Measurements from ENCODE around the gene NDUFV1.

NDUFV1 gene

GRCh38 chr11:67647471-67647870, 40.7 kb downstream of the NDUFV1 start:
- DNase-seq (ENCODE audit: low read depth): no peak
- H3K9ac ChIP-seq (ENCODE audit: low read length): no peak overlapping the region
- H3K4me1 ChIP-seq (ENCODE audit: control insufficient read depth, insufficient read depth, low read length): no peaks in the 10 kb centered on the region
- H3K4me3 ChIP-seq (ENCODE audit: low read length): no peak overlapping the region
- H3K27me3 ChIP-seq (replicated peaks; ENCODE audit: control insufficient read depth, insufficient read depth, low read length): peaks cover 51% of the 10 kb centered on the region
- no peaks in the 10 kb centered on the region for H3K9me3 ChIP-seq (ENCODE audit: control insufficient read depth, low read length)
- no peaks in the 10 kb centered on the region for H3K36me3 ChIP-seq (ENCODE audit: control insufficient read depth, insufficient read depth, low read length, severe bottlenecking)

- H3K36me3 ChIP-seq (ENCODE audit: control insufficient read depth, insufficient read depth, low read length, severe bottlenecking): no peaks in the 10 kb centered on the region
- no peak for DNase-seq (ENCODE audit: low read depth)
- H3K27me3 ChIP-seq (replicated peaks; ENCODE audit: control insufficient read depth, insufficient read depth, low read length): peaks cover 51% of the 10 kb centered on the region
- H3K4me3 ChIP-seq (ENCODE audit: low read length): no peak overlapping the region
- no peak overlapping the region for H3K9ac ChIP-seq (ENCODE audit: low read length)
- no peaks in the 10 kb centered on the region for H3K9me3 ChIP-seq (ENCODE audit: control insufficient read depth, low read length)
- no peaks in the 10 kb centered on the region for H3K4me1 ChIP-seq (ENCODE audit: control insufficient read depth, insufficient read depth, low read length)
Observed at GRCh38 chr11:67648140-67648795, 41.5 kb downstream of the NDUFV1 start.

- no peak overlapping the region for H3K4me3 ChIP-seq (ENCODE audit: low read length)
- H3K9ac ChIP-seq (ENCODE audit: low read length): no peak overlapping the region
- H3K4me1 ChIP-seq (ENCODE audit: control insufficient read depth, insufficient read depth, low read length): no peaks in the 10 kb centered on the region
- no peak for DNase-seq (ENCODE audit: low read depth)
- peaks cover 51% of the 10 kb centered on the region for H3K27me3 ChIP-seq (replicated peaks; ENCODE audit: control insufficient read depth, insufficient read depth, low read length)
- H3K9me3 ChIP-seq (ENCODE audit: control insufficient read depth, low read length): no peaks in the 10 kb centered on the region
- no peaks in the 10 kb centered on the region for H3K36me3 ChIP-seq (ENCODE audit: control insufficient read depth, insufficient read depth, low read length, severe bottlenecking)
Observed at GRCh38 chr11:67648796-67649613, 42.3 kb downstream of the NDUFV1 start.

- Histone ChIP-seq H3K9me3 (ENCODE audit: control insufficient read depth, low read length) (no peaks in the 10 kb centered on the region), H3K9ac (ENCODE audit: low read length) (no peak overlapping the region), H3K4me3 (ENCODE audit: low read length) (no peak overlapping the region), H3K36me3 (ENCODE audit: control insufficient read depth, insufficient read depth, low read length, severe bottlenecking) (no peaks in the 10 kb centered on the region), H3K27me3 (replicated peaks; ENCODE audit: control insufficient read depth, insufficient read depth, low read length) (peaks cover 51% of the 10 kb centered on the region), H3K4me1 (ENCODE audit: control insufficient read depth, insufficient read depth, low read length) (no peaks in the 10 kb centered on the region)
- no peak for DNase-seq (ENCODE audit: low read depth)
Observed at GRCh38 chr11:67649634-67650510, 43.1 kb downstream of the NDUFV1 start.

GRCh38 chr11:67651976-67652781, 45.4 kb downstream of the NDUFV1 start:
- H3K4me1 ChIP-seq (ENCODE audit: control insufficient read depth, insufficient read depth, low read length): peaks cover under 1% of the 10 kb centered on the region
- H3K9ac ChIP-seq (ENCODE audit: low read length): no peak overlapping the region
- no peak overlapping the region for H3K4me3 ChIP-seq (ENCODE audit: low read length)
- DNase-seq (ENCODE audit: low read depth): no peak
- peaks cover 37% of the 10 kb centered on the region for H3K27me3 ChIP-seq (replicated peaks; ENCODE audit: control insufficient read depth, insufficient read depth, low read length)
- H3K36me3 ChIP-seq (ENCODE audit: control insufficient read depth, insufficient read depth, low read length, severe bottlenecking): no peaks in the 10 kb centered on the region
- no peaks in the 10 kb centered on the region for H3K9me3 ChIP-seq (ENCODE audit: control insufficient read depth, low read length)

- no peak overlapping the region for H3K9ac ChIP-seq (ENCODE audit: low read length)
- H3K4me1 ChIP-seq (ENCODE audit: control insufficient read depth, insufficient read depth, low read length): peaks cover 7% of the 10 kb centered on the region
- peaks cover 29% of the 10 kb centered on the region for H3K27me3 ChIP-seq (replicated peaks; ENCODE audit: control insufficient read depth, insufficient read depth, low read length)
- DNase-seq (ENCODE audit: low read depth): no peak
- H3K4me3 ChIP-seq (ENCODE audit: low read length): no peak overlapping the region
- H3K36me3 ChIP-seq (ENCODE audit: control insufficient read depth, insufficient read depth, low read length, severe bottlenecking): no peaks in the 10 kb centered on the region
- no peaks in the 10 kb centered on the region for H3K9me3 ChIP-seq (ENCODE audit: control insufficient read depth, low read length)
Observed at GRCh38 chr11:67652965-67653845, 46.5 kb downstream of the NDUFV1 start.

- Histone ChIP-seq H3K9me3 (ENCODE audit: control insufficient read depth, low read length) (no peaks in the 10 kb centered on the region), H3K4me1 (ENCODE audit: control insufficient read depth, insufficient read depth, low read length) (peaks cover 7% of the 10 kb centered on the region), H3K9ac (ENCODE audit: low read length) (no peak overlapping the region), H3K36me3 (ENCODE audit: control insufficient read depth, insufficient read depth, low read length, severe bottlenecking) (no peaks in the 10 kb centered on the region), H3K27me3 (replicated peaks; ENCODE audit: control insufficient read depth, insufficient read depth, low read length) (peaks cover 22% of the 10 kb centered on the region), H3K4me3 (ENCODE audit: low read length) (no peak overlapping the region)
- DNase-seq (ENCODE audit: low read depth): no peak
Observed at GRCh38 chr11:67654225-67654624, 47.5 kb downstream of the NDUFV1 start.

- DNase-seq (ENCODE audit: low read depth): no peak
- no peak overlapping the region for H3K4me3 ChIP-seq (ENCODE audit: low read length)
- H3K4me1 ChIP-seq (ENCODE audit: control insufficient read depth, insufficient read depth, low read length): peaks cover 7% of the 10 kb centered on the region
Observed at GRCh38 chr11:67656278-67656922, 49.7 kb downstream of the NDUFV1 start.

GRCh38 chr11:67657300-67657699, 50.6 kb downstream of the NDUFV1 start:
- H3K4me3 ChIP-seq (ENCODE audit: low read length): no peak overlapping the region
- peaks cover 18% of the 10 kb centered on the region for H3K27me3 ChIP-seq (replicated peaks; ENCODE audit: control insufficient read depth, insufficient read depth, low read length)
- H3K9ac ChIP-seq (ENCODE audit: low read length): no peak overlapping the region
- H3K4me1 ChIP-seq (ENCODE audit: control insufficient read depth, insufficient read depth, low read length): peaks cover 7% of the 10 kb centered on the region
- no peak for DNase-seq (ENCODE audit: low read depth)
- H3K36me3 ChIP-seq (ENCODE audit: control insufficient read depth, insufficient read depth, low read length, severe bottlenecking): no peaks in the 10 kb centered on the region
- H3K9me3 ChIP-seq (ENCODE audit: control insufficient read depth, low read length): no peaks in the 10 kb centered on the region

More at GRCh38 chr11:67656278-67656922, 49.7 kb downstream of the NDUFV1 start:
- H3K36me3 ChIP-seq (ENCODE audit: control insufficient read depth, insufficient read depth, low read length, severe bottlenecking): no peaks in the 10 kb centered on the region
- no peak overlapping the region for H3K9ac ChIP-seq (ENCODE audit: low read length)
- H3K27me3 ChIP-seq (replicated peaks; ENCODE audit: control insufficient read depth, insufficient read depth, low read length): peaks cover 12% of the 10 kb centered on the region
- H3K9me3 ChIP-seq (ENCODE audit: control insufficient read depth, low read length): no peaks in the 10 kb centered on the region

Data from adipocyte (in vitro differentiated cells).